Right atrium auricular region (tissue), 2 donors: ENCODE results near the gene SORBS2. TPM values are rescaled to one million over a fixed set of nuclear protein-coding genes. Genes with fewer than 3 reads are reported as not detected.

Source experiments
- DNase-seq: peaks from one replicate; pipeline ENCODE4 v3.0.0-alpha.2; 2019; ENCODE audit warnings: low spot score
- H3K27ac ChIP-seq, 2 donors: fragments of 200-600 bp; sonication (generic); 1 replicate in 1 of 2; 2 replicates in 1 of 2; pipeline ENCODE4 v1.5.1; 2016 to 2019
- H3K27me3 ChIP-seq, 2 donors: fragments of 200-600 bp; sonication (generic); one replicate each; pipeline versions ENCODE4 v1.5.1 to v1.6.0; 2017 to 2019
- H3K36me3 ChIP-seq: fragments of 200-600 bp; sonication (generic); one replicate; pipeline ENCODE4 v1.5.1; 2016
- H3K4me1 ChIP-seq, 2 donors: fragments of 200-600 bp; sonication (generic); one replicate each; pipeline versions ENCODE4 v1.5.1 to v1.6.0; 2017 to 2019
- H3K4me3 ChIP-seq, 2 donors: fragments of 200-600 bp; sonication (generic); 1 replicate in 1 of 2; 2 replicates in 1 of 2; pipeline ENCODE4 v1.5.1; 2017 to 2019; ENCODE audit warnings: mild to moderate bottlenecking in 1 of 2, moderate library complexity in 1 of 2
- H3K9me3 ChIP-seq, 2 donors: fragments of 200-600 bp; sonication (generic); one replicate each; pipeline ENCODE4 v1.5.1; 2019
- CTCF ChIP-seq, 2 donors: fragments of 200-600 bp; sonication (generic); IDR thresholded peaks; one replicate each; pipeline ENCODE4 v1.5.1; 2019; ENCODE audit warnings: antibody characterized with exemption in 2 of 2
- total RNA-seq, 2 donors: library from RNA; depleted of rRNA; stranded (reverse); fragments of >200 nt; gene quantifications; one replicate each; pipeline ENCODE4 v1.1.0, GENCODE V29; 2016

Gene SORBS2
- total RNA-seq, 2 donors from 2014 or later: 530 to 741 TPM

- DNase-seq: no peak
- peak overlapping the region; percentile 90 to 98 for H3K27ac ChIP-seq
- peaks cover 0 to 44% of the 10 kb centered on the region in 2 donors for H3K4me1 ChIP-seq
- H3K9me3 ChIP-seq: no peaks in the 10 kb centered on the region
- no peak overlapping the region for H3K4me3 ChIP-seq
- TF ChIP-seq CTCF (IDR thresholded peaks at IDR 0.05): no peak
- no peaks in the 10 kb centered on the region for H3K27me3 ChIP-seq
- no peaks in the 10 kb centered on the region for H3K36me3 ChIP-seq
Measured at GRCh38 chr4:185570727-185571126, 241.3 kb downstream of the SORBS2 start.

DNA sequence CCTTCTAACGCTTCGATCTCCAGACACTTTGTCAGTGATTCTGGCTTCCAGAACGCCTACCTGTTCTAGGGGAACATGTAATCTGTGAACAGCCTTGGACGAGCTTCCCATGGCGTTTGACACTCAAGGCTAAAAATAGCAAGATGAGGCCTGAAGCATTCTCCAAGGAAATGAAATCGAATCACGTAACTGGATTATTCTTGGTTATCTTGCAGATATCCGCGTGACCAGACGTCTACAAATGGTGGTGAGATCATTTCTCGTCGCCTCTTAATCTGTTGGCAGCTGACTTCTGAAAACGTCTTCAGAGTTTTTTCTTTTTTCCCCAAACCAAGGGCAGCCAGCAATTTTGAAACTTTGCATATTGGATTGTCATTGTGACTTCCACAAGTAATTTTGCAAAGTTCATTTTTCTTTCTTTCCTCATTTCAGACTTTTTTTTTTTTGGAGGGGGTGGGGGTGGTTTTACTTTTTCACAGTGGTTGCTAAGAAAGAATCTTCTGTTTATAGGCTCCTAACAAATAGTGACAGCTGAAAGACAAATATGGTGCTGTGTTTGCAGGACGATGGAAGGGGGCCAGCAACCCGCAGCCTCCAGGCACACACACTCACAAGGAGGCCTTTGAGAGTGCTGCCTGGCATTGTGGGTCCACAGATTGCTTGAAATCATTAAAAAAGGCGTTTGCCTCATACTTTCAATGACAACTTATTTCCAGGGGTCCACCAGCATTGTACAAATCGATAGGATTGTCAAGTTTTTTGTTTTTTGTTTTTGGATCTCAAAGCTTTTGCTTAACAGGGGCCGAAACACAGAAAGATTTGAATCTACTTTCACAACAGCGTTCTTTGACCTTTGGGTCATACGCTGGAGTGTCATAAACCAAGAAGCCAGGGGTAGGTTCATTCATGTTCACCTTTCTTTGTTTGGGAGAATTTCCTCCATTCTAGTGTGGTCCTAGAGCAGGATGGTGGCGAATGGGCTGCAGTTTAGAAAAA, 244.3 kb downstream of the SORBS2 start:
- Histone ChIP-seq H3K36me3 (no peaks in the 10 kb centered on the region), H3K27ac (peak overlapping the region; percentile 90 to 98), H3K9me3 (peaks cover 0 to 6% of the 10 kb centered on the region in 2 donors), H3K27me3 (no peaks in the 10 kb centered on the region), H3K4me3 (no peak overlapping the region), H3K4me1 (peaks cover 0 to 37% of the 10 kb centered on the region in 2 donors)
- peak; percentile 87 for DNase-seq
- TF ChIP-seq CTCF (IDR thresholded peaks at IDR 0.05): peak in 1 of 2 donors; percentile 6

DNA sequence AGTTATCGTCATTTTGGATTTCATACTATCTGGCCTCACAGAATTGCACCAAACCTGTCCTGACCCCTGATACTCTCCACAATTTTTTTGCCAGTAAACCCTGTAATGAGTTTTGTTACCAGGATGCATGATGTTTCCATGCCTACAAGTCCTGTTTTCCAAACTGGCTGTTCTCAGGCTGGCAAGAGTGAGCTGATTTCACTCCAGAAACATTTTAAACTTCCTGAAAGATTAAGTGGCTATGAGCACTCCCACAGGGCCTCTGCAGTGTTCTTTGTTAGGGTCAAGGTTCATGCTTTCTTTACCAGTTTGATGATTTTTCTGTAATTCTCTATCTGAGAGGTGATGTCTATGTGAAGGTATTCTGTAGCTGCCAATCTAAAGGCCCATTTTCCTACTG, 245.0 kb downstream of the SORBS2 start:
- no peak overlapping the region for H3K4me3 ChIP-seq

GRCh38 chr4:185566425-185566824, 245.6 kb downstream of the SORBS2 start:
- no peak for TF ChIP-seq CTCF (IDR thresholded peaks at IDR 0.05)
- no peaks in the 10 kb centered on the region for H3K36me3 ChIP-seq
- H3K4me3 ChIP-seq: no peak overlapping the region
- no peaks in the 10 kb centered on the region for H3K27me3 ChIP-seq
- peaks cover 0 to 6% of the 10 kb centered on the region in 2 donors for H3K9me3 ChIP-seq
- DNase-seq: no peak
- peak overlapping the region; percentile 90 to 98 for H3K27ac ChIP-seq
- peaks cover 0 to 37% of the 10 kb centered on the region in 2 donors for H3K4me1 ChIP-seq

More for the DNA sequence above, 245.0 kb downstream of the SORBS2 start:
- DNase-seq: peak; percentile 82
- H3K36me3 ChIP-seq: no peaks in the 10 kb centered on the region
- peak overlapping the region; percentile 90 to 98 for H3K27ac ChIP-seq
- H3K9me3 ChIP-seq: peaks cover 0 to 6% of the 10 kb centered on the region in 2 donors
- TF ChIP-seq CTCF (IDR thresholded peaks at IDR 0.05): no peak
- peaks cover 0 to 37% of the 10 kb centered on the region in 2 donors for H3K4me1 ChIP-seq
- H3K27me3 ChIP-seq: no peaks in the 10 kb centered on the region

DNA sequence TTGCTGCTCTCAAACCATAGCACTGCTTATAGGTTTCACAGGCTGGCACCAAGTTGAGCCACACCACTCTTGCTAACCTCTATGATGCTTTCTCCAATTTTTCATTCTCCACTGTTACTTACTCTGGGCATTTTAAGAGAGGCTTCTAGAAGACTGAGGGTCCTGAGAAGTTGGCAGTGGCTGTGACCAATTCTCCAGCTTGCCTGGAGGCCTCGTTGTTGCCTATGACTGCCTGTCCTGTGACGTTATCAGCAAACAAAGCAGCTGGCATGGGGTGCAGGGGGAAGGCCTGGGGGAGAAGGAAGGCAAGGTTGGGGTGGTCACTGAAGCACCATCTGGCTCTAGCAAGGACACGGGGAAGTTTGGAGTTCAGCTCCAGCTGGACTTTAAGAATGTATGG, 246.3 kb downstream of the SORBS2 start:
- Histone ChIP-seq H3K36me3 (no peaks in the 10 kb centered on the region), H3K27ac (peak overlapping the region; percentile 90 to 98), H3K4me3 (no peak overlapping the region), H3K4me1 (peaks cover 0 to 37% of the 10 kb centered on the region in 2 donors), H3K9me3 (peaks cover 0 to 6% of the 10 kb centered on the region in 2 donors), H3K27me3 (no peaks in the 10 kb centered on the region)
- TF ChIP-seq CTCF (IDR thresholded peaks at IDR 0.05): no peak
- DNase-seq: no peak
